Brain microvascular endothelial cell (primary cell): ENCODE measurements around the gene ATP1A1.

Experiments
- DNase-seq: peaks from one replicate; pipeline ENCODE4 v3.0.0-alpha.2; 2020
- H3K27ac ChIP-seq: fragments of 250-450 bp; sonication (Bioruptor Pico); 2 replicates; pipeline ENCODE4 v1.5.1; 2020; ENCODE audit warnings: mild to moderate bottlenecking, moderate library complexity
- H3K27me3 ChIP-seq: fragments of 250-450 bp; sonication (Bioruptor Pico); replicated peaks from 2 replicates; pipeline ENCODE4 v1.5.1; 2020; ENCODE audit warnings: mild to moderate bottlenecking
- H3K36me3 ChIP-seq: fragments of 250-450 bp; sonication (Bioruptor Pico); replicated peaks from 2 replicates; pipeline ENCODE4 v1.5.1; 2020; ENCODE audit warnings: mild to moderate bottlenecking
- H3K4me3 ChIP-seq: 2 replicates; pipeline ENCODE4 v1.5.1; 2011; ENCODE audit warnings: low read depth, mild to moderate bottlenecking, control low read depth, low read length, moderate library complexity
- in situ Hi-C: cut with HindIII; loops from 2 replicates; pipeline ENCODE4 v1.10.0; 2017; ENCODE audit warnings: low sequenced_read_pairs, low pct_ligation_motif_present
- TF ChIP-seq, protein P1 (sequence below): IDR thresholded peaks from 2 replicates; pipeline ENCODE4 v1.5.1; 2011; ENCODE audit warnings: low read depth, mild to moderate bottlenecking, moderate library complexity, low read length, control low read depth, inconsistent platforms; ENCODE audit errors: missing control alignments

The ATP1A1 gene

DNA sequence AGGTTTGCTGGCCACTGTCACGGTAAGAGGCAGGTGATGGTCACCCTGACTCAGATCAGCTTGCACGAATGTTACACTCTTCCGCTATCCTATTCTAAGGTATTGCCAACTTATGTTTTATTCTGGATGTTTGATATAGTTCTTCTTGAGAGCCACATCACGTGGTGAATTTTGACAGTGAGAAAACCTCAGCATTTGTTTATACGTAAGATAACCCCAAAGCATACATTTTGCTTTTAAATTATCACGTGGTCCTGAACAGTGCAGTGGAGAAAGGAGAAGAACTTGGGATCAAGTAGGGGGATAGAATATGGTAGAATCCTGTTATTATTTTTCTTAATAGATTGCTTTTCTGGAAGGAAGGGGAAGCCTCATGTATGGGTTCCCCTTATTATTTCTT, 16.6 kb downstream of the ATP1A1 start:
- TF ChIP-seq, protein P1, sequence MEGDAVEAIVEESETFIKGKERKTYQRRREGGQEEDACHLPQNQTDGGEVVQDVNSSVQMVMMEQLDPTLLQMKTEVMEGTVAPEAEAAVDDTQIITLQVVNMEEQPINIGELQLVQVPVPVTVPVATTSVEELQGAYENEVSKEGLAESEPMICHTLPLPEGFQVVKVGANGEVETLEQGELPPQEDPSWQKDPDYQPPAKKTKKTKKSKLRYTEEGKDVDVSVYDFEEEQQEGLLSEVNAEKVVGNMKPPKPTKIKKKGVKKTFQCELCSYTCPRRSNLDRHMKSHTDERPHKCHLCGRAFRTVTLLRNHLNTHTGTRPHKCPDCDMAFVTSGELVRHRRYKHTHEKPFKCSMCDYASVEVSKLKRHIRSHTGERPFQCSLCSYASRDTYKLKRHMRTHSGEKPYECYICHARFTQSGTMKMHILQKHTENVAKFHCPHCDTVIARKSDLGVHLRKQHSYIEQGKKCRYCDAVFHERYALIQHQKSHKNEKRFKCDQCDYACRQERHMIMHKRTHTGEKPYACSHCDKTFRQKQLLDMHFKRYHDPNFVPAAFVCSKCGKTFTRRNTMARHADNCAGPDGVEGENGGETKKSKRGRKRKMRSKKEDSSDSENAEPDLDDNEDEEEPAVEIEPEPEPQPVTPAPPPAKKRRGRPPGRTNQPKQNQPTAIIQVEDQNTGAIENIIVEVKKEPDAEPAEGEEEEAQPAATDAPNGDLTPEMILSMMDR: no peak
- in situ Hi-C loops: loop anchor here (25.0 kb wide), 1 partner anchor 98 kb away; no protein-coding TSS in a partner anchor

DNA sequence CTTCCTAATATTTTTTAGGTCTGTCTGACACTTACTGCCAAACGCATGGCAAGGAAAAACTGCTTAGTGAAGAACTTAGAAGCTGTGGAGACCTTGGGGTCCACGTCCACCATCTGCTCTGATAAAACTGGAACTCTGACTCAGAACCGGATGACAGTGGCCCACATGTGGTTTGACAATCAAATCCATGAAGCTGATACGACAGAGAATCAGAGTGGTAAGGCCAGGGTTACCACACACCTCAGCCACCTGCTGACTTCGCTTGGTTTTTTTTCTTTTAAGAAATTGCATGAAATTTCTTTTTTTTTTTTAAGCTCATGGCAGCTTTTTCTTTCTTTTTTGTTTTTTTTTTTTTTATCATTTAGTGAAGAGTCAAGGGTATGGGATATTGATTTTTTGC, 17.2 kb downstream of the ATP1A1 start:
- Histone ChIP-seq H3K27ac (no peak overlapping the region), H3K27me3 (no peaks in the 10 kb centered on the region), H3K36me3 (peaks cover 85% of the 10 kb centered on the region), H3K4me3 (no peak overlapping the region)
- TF ChIP-seq, protein P1: no peak
- DNase-seq: no peak
- in situ Hi-C loops: loop anchor here (25.0 kb wide), 1 partner anchor 97 kb away; no protein-coding TSS in a partner anchor

More for the DNA sequence above, 16.6 kb downstream of the ATP1A1 start:
- peaks cover 85% of the 10 kb centered on the region for H3K36me3 ChIP-seq
- H3K4me3 ChIP-seq: no peak overlapping the region
- no peak overlapping the region for H3K27ac ChIP-seq
- H3K27me3 ChIP-seq: no peaks in the 10 kb centered on the region
- no peak for DNase-seq

DNA sequence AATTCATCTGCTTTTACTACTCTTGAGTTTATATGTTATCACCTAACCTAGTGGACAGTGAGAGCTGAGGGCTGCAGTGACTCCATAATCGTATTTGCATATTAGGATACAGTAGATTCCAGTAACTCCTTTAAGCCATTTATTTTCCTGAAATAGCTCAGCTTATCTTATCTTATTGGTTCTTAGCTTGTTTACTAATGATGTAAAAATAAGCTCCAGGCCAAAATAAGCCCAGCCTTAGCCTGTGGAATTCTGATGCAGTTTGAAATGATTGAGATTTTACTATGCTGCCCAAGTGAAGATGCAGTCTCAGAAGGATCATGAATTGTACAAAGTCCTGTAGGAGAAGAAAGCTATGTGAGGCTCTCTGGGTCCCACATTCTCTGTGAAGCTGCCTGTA, 18.1 kb downstream of the ATP1A1 start:
- H3K4me3 ChIP-seq: no peak overlapping the region
- no peaks in the 10 kb centered on the region for H3K27me3 ChIP-seq
- in situ Hi-C loops: loop anchor here (25.0 kb wide), 1 partner anchor 96 kb away; no protein-coding TSS in a partner anchor
- H3K36me3 ChIP-seq: peaks cover 85% of the 10 kb centered on the region
- DNase-seq: no peak
- H3K27ac ChIP-seq: no peak overlapping the region
- TF ChIP-seq, protein P1: no peak

DNA sequence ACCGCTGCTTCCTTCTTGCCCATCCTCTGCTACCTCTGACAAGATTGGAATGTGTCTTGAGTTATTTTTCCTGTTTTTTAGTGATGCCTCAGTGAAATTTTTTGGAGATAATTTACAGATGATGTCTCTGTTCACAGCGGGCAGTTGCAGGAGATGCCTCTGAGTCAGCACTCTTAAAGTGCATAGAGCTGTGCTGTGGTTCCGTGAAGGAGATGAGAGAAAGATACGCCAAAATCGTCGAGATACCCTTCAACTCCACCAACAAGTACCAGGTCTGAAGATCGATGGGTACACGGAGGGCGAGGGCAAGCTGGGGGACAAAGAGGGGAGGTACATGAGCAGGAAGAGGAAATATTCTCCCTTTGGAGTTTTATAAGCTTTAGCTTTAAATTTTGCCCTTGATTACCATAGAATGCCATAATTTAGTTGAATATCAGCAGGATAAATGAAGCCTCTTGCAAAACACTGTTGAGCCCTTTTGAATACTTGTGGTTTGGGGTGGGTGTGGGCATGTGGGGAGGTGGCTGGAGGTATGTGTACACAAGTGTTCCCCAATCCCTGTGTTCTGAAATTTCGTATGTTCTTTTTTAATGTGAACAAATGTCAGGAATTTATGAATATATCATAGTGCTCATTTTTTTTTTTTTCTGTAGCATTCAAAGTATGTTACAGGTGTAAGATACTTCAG, 19.8 kb downstream of the ATP1A1 start:
- peaks cover 85% of the 10 kb centered on the region for H3K36me3 ChIP-seq
- H3K27ac ChIP-seq: no peak overlapping the region
- H3K4me3 ChIP-seq: no peak overlapping the region
- H3K27me3 ChIP-seq: no peaks in the 10 kb centered on the region
- no peak for DNase-seq
- TF ChIP-seq, protein P1: no peak
- in situ Hi-C loops: loop anchor here (25.0 kb wide), 1 partner anchor 94 kb away; no protein-coding TSS in a partner anchor

- no peak overlapping the region for H3K4me3 ChIP-seq
- H3K27me3 ChIP-seq: no peaks in the 10 kb centered on the region
- no peak for DNase-seq
- H3K27ac ChIP-seq: no peak overlapping the region
- peaks cover 87% of the 10 kb centered on the region for H3K36me3 ChIP-seq
- in situ Hi-C loops: loop anchor here (25.0 kb wide), 1 partner anchor 94 kb away; no protein-coding TSS in a partner anchor
- TF ChIP-seq, protein P1: no peak
These were observed 20.7 kb downstream of the ATP1A1 start for GRCh38 chr1:116393792-116394191.
